Measurements from ENCODE around the gene HIBADH. TPM values are rescaled to one million over a fixed set of nuclear protein-coding genes. Genes with fewer than 3 reads are reported as not detected.

HIBADH gene
- total and polyA plus RNA-seq, 10 of the 15 experiments (the other 5 are each of a cell fraction or from before 2014, with no cell fraction given): 8.7 to 36.1 (median 18.6) TPM

- Histone ChIP-seq H3K9ac (ENCODE audit: control insufficient read depth, insufficient read depth, low read length) (no peak overlapping the region), H2AFZ (ENCODE audit: control insufficient read depth, low read depth, low read length) (no peak overlapping the region), H3K4me3 (no peak overlapping the region), H3K4me2 (ENCODE audit: control insufficient read depth, insufficient read depth) (no peak overlapping the region), H3K4me1 (ENCODE audit: control insufficient read depth, insufficient read depth, low read length) (no peaks in the 10 kb centered on the region), H3K36me3 (ENCODE audit: control insufficient read depth in 2 of 2, insufficient read depth in 2 of 2, low read length in 1 of 2) (no peaks in the 10 kb centered on the region), H3K27me3 (replicated peaks in 1 of 2; ENCODE audit: control insufficient read depth in 2 of 2, insufficient read depth in 2 of 2, low read length in 1 of 2) (no peaks in the 10 kb centered on the region), H3K79me2 (ENCODE audit: control insufficient read depth, insufficient read depth, low read length) (no peaks in the 10 kb centered on the region), H3K27ac (ENCODE audit: control insufficient read depth, insufficient read depth) (no peak overlapping the region), H3K9me3 (replicated peaks; ENCODE audit: control insufficient read depth, insufficient read depth, low read length) (peaks cover 10% of the 10 kb centered on the region; the same call in 2 of the 3 replicates), H4K20me1 (ENCODE audit: control insufficient read depth, insufficient read depth) (no peaks in the 10 kb centered on the region)
- in situ Hi-C loops (cut with MboI): no loop called here
- CTCF ChIA-PET: interaction anchor here (2.0 kb wide), 1 partner anchor 8 kb away, joined by 5 read pairs; no protein-coding TSS in a partner anchor
- BruUV-seq (replicated peaks): no TSS peak
- SMC1A ChIA-PET (ENCODE audit: uncharacterized antibody, unreplicated experiment): interaction anchor here (0.5 to 1.4 kb wide), 2 partner anchors 13 to 708 kb away, joined by 3 read pairs; no protein-coding TSS in a partner anchor
- no peak for ATAC-seq
- RAD21 ChIA-PET (ENCODE audit: unreplicated experiment): no interaction called here
- no peak for FAIRE-seq
- no peak for TF ChIP-seq RBBP5 (conservative IDR thresholded peaks at IDR 0.05)
- DNase-seq (ENCODE audit: low read depth, low spot score): no peak
- 97% methylated on average over 2 of the region's 2 CpGs for WGBS (ENCODE audit: insufficient coverage, insufficient replicate concordance, low lambda C conversion rate, missing lambda C conversion rate)
- intact Hi-C loops (cut with micrococcal nuclease; ENCODE audit: unreplicated experiment): no loop called here
- POLR2A ChIA-PET: no interaction called here
Measured at GRCh38 chr7:27614095-27614494, 48.6 kb downstream of the HIBADH start.

GRCh38 chr7:27611059-27611458 is 51.6 kb downstream of the HIBADH start:
- ChIA-PET POLR2A (no interaction called here), RAD21 (ENCODE audit: unreplicated experiment) (no interaction called here), CTCF (no interaction called here), SMC1A (ENCODE audit: uncharacterized antibody, unreplicated experiment) (no interaction called here)
- Histone ChIP-seq H4K20me1 (ENCODE audit: control insufficient read depth, insufficient read depth) (no peaks in the 10 kb centered on the region), H3K9me3 (replicated peaks; ENCODE audit: control insufficient read depth, insufficient read depth, low read length) (no peaks in the 10 kb centered on the region), H3K4me2 (ENCODE audit: control insufficient read depth, insufficient read depth) (no peak overlapping the region), H3K36me3 (ENCODE audit: control insufficient read depth in 2 of 2, insufficient read depth in 2 of 2, low read length in 1 of 2) (no peaks in the 10 kb centered on the region), H3K27ac (ENCODE audit: control insufficient read depth, insufficient read depth) (no peak overlapping the region), H3K4me1 (ENCODE audit: control insufficient read depth, insufficient read depth, low read length) (no peaks in the 10 kb centered on the region), H3K4me3 (no peak overlapping the region), H3K79me2 (ENCODE audit: control insufficient read depth, insufficient read depth, low read length) (no peaks in the 10 kb centered on the region), H3K27me3 (replicated peaks in 1 of 2; ENCODE audit: control insufficient read depth in 2 of 2, insufficient read depth in 2 of 2, low read length in 1 of 2) (no peaks in the 10 kb centered on the region), H2AFZ (ENCODE audit: control insufficient read depth, low read depth, low read length) (no peak overlapping the region), H3K9ac (ENCODE audit: control insufficient read depth, insufficient read depth, low read length) (no peak overlapping the region)
- no TSS peak for BruUV-seq (replicated peaks)
- intact Hi-C loops (cut with micrococcal nuclease; ENCODE audit: unreplicated experiment): no loop called here
- ATAC-seq (no peak), FAIRE-seq (no peak), DNase-seq (ENCODE audit: low read depth, low spot score) (no peak)
- 97% methylated on average over 3 of the region's 3 CpGs for WGBS (ENCODE audit: insufficient coverage, insufficient replicate concordance, low lambda C conversion rate, missing lambda C conversion rate)
- in situ Hi-C loops (cut with MboI): no loop called here
- TF ChIP-seq MEF2A (IDR thresholded peaks at IDR 0.05; ENCODE audit: insufficient read depth, low read depth, low read length) (no peak), MLLT1 (IDR thresholded peaks at IDR 0.05) (no peak), PAX8 (IDR thresholded peaks at IDR 0.05) (no peak), SIN3A (IDR thresholded peaks at IDR 0.05; ENCODE audit: low read depth, low read length) (no peak), IRF3 (IDR thresholded peaks at IDR 0.05) (no peak), NFYA (IDR thresholded peaks at IDR 0.05; ENCODE audit: borderline replicate concordance, low read depth, low read length) (no peak), NKRF (conservative IDR thresholded peaks at IDR 0.05) (no peak), NBN (IDR thresholded peaks at IDR 0.05) (no peak), POLR2A (IDR thresholded peaks at IDR 0.05; ENCODE audit: low read depth, low read length) (no peak), TBL1XR1 (IDR thresholded peaks at IDR 0.05; ENCODE audit: low read depth, low read length) (no peak), ZNF217 (IDR thresholded peaks at IDR 0.05) (no peak), CHD4 (IDR thresholded peaks at IDR 0.05) (no peak), BMI1 (IDR thresholded peaks at IDR 0.05; ENCODE audit: borderline replicate concordance) (no peak), RELA (IDR thresholded peaks at IDR 0.05; ENCODE audit: borderline replicate concordance, partially characterized antibody) (no peak)
